Dermis microvascular lymphatic vessel endothelial cell (primary cell): ENCODE measurements around the gene IKZF5. TPM values are rescaled to one million over a fixed set of nuclear protein-coding genes. Genes with fewer than 3 reads are reported as not detected.
A peak's percentile ranks its signal among the peaks of the same experiment; 100 is the strongest.

Source experiments
- DNase-seq, 2 donors: peaks; one replicate each; pipeline versions ENCODE4 v3.0.0 to v3.0.0-alpha.2; 2010; ENCODE audit warnings: low read depth in 2 of 2
- total RNA-seq: library from RNA; depleted of rRNA; stranded (reverse); fragments of >200 nt; gene quantifications from 2 replicates; pipeline ENCODE4 v1.2.1, GENCODE V29; 2014

IKZF5 gene
- total RNA-seq, 1 donor from 2014 or later = 2.3 TPM

- no peak for DNase-seq
Observed at GRCh38 chr10:123017421-123018165, 9.0 kb upstream of the IKZF5 start.

GRCh38 chr10:123016228-123016627 is 7.6 kb upstream of the IKZF5 start:
- DNase-seq = no peak

GRCh38 chr10:123014772-123015171 is 6.2 kb upstream of the IKZF5 start:
- DNase-seq = no peak

- DNase-seq = no peak
Observed at GRCh38 chr10:123013456-123014419, 5.1 kb upstream of the IKZF5 start.

- no peak for DNase-seq
Observed at GRCh38 chr10:123011987-123012386, 3.4 kb upstream of the IKZF5 start.

GRCh38 chr10:123009105-123009820 is 668 bp upstream of the IKZF5 start:
- peak in 1 of 2 donors; percentile 9 for DNase-seq

GRCh38 chr10:123007558-123008354 is 839 bp downstream of the IKZF5 start:
- DNase-seq = peak; percentile 26 to 79

GRCh38 chr10:123004298-123004697 is 4.3 kb downstream of the IKZF5 start:
- no peak for DNase-seq

GRCh38 chr10:123001370-123001769 is 7.2 kb downstream of the IKZF5 start:
- no peak for DNase-seq

GRCh38 chr10:123000155-123000554 is 8.4 kb downstream of the IKZF5 start:
- no peak for DNase-seq

GRCh38 chr10:122999347-122999746 is 9.2 kb downstream of the IKZF5 start:
- no peak for DNase-seq

GRCh38 chr10:122998934-122999333 is 9.7 kb downstream of the IKZF5 start:
- no peak for DNase-seq

GRCh38 chr10:122998360-122998917 is 10.2 kb downstream of the IKZF5 start:
- DNase-seq = no peak

GRCh38 chr10:122997864-122998263 is 10.7 kb downstream of the IKZF5 start:
- no peak for DNase-seq

- no peak for DNase-seq
Observed at GRCh38 chr10:122995936-122996335, 12.7 kb downstream of the IKZF5 start.

- DNase-seq = no peak
Observed at GRCh38 chr10:122993797-122994336, 14.7 kb downstream of the IKZF5 start.

- no peak for DNase-seq
Observed at GRCh38 chr10:122992031-122992585, 16.5 kb downstream of the IKZF5 start.

- no peak for DNase-seq
Observed at GRCh38 chr10:122990278-122990677, 18.3 kb downstream of the IKZF5 start.

GRCh38 chr10:122988501-122988900 is 20.1 kb downstream of the IKZF5 start:
- DNase-seq = no peak

GRCh38 chr10:122986335-122986734 is 22.3 kb downstream of the IKZF5 start:
- no peak for DNase-seq
